Stimulated activated CD4-positive, alpha-beta T cell treated with anti-CD3 and anti-CD28 coated beads, Interleukin-15, amount 100 ng/mL, for 24 hours (primary cell): Measurements from ENCODE around the gene PRF1.
A peak's percentile ranks its signal among the peaks of the same experiment; 100 is the strongest.

Source experiments
- DNase-seq: peaks from one replicate; pipeline ENCODE4 v3.0.0-alpha.2; 2020

The PRF1 gene

GRCh38 chr10:70575874-70576802, 26.4 kb downstream of the PRF1 start:
- peak; percentile 37 for DNase-seq

GRCh38 chr10:70575486-70575873, 27.1 kb downstream of the PRF1 start:
- no peak for DNase-seq

- DNase-seq: no peak
These were observed 28.7 kb downstream of the PRF1 start for GRCh38 chr10:70573599-70574506.

GRCh38 chr10:70571636-70572439, 30.7 kb downstream of the PRF1 start:
- DNase-seq: no peak

- no peak for DNase-seq
These were observed 31.3 kb downstream of the PRF1 start for GRCh38 chr10:70571236-70571635.

- DNase-seq: no peak
These were observed 33.6 kb downstream of the PRF1 start for GRCh38 chr10:70568781-70569495.

GRCh38 chr10:70568113-70568512, 34.4 kb downstream of the PRF1 start:
- DNase-seq: no peak

GRCh38 chr10:70567603-70568002, 34.9 kb downstream of the PRF1 start:
- no peak for DNase-seq

- no peak for DNase-seq
These were observed 35.8 kb downstream of the PRF1 start for GRCh38 chr10:70566515-70567290.

GRCh38 chr10:70565556-70566514, 36.7 kb downstream of the PRF1 start:
- no peak for DNase-seq

- peak; percentile 27 for DNase-seq
These were observed 37.6 kb downstream of the PRF1 start for GRCh38 chr10:70564901-70565351.

- no peak for DNase-seq
These were observed 38.3 kb downstream of the PRF1 start for GRCh38 chr10:70564113-70564725.

- no peak for DNase-seq
These were observed 39.3 kb downstream of the PRF1 start for GRCh38 chr10:70563230-70563629.

- DNase-seq: no peak
These were observed 40.3 kb downstream of the PRF1 start for GRCh38 chr10:70562036-70562755.

- DNase-seq: no peak
These were observed 41.0 kb downstream of the PRF1 start for GRCh38 chr10:70561558-70561957.

- DNase-seq: no peak
These were observed 41.5 kb downstream of the PRF1 start for GRCh38 chr10:70561070-70561469.

- DNase-seq: no peak
These were observed 42.0 kb downstream of the PRF1 start for GRCh38 chr10:70560511-70560941.

- no peak for DNase-seq
These were observed 42.7 kb downstream of the PRF1 start for GRCh38 chr10:70559861-70560260.
